Hepatocyte (in vitro differentiated cells): ENCODE results near the gene INPP5B. TPM values are rescaled to one million over a fixed set of nuclear protein-coding genes. Genes with fewer than 3 reads are reported as not detected.

Source experiments
- DNase-seq: peaks from one replicate; pipeline ENCODE4 v3.0.0-alpha.2; 2016; ENCODE audit warnings: low spot score
- H2AFZ ChIP-seq: fragments of 200-600 bp; sonication (generic); 2 replicates; pipeline ENCODE4 v1.6.0; 2016; ENCODE audit warnings: antibody characterized with exemption, mild to moderate bottlenecking
- H3K27ac ChIP-seq: fragments of 200-600 bp; sonication (generic); 2 replicates; pipeline ENCODE4 v1.5.1; 2016; ENCODE audit warnings: mild to moderate bottlenecking
- H3K27me3 ChIP-seq: fragments of 200-600 bp; sonication (generic); 2 replicates; pipeline ENCODE4 v1.6.1; 2016
- H3K36me3 ChIP-seq: fragments of 200-600 bp; sonication (generic); replicated peaks from 2 replicates; pipeline ENCODE4 v1.5.1; 2016; ENCODE audit warnings: low read depth; ENCODE audit not compliant: insufficient read depth
- H3K4me1 ChIP-seq: fragments of 200-600 bp; sonication (generic); 2 replicates; pipeline ENCODE4 v1.5.1; 2016; ENCODE audit warnings: mild to moderate bottlenecking, moderate library complexity; ENCODE audit not compliant: insufficient read depth
- H3K4me2 ChIP-seq: fragments of 200-600 bp; sonication (generic); 2 replicates; pipeline ENCODE4 v1.6.0; 2016
- H3K4me3 ChIP-seq: fragments of 200-600 bp; sonication (generic); 2 replicates; pipeline ENCODE4 v1.5.1; 2016; ENCODE audit warnings: mild to moderate bottlenecking
- H3K79me2 ChIP-seq: fragments of 200-600 bp; sonication (generic); 2 replicates; pipeline ENCODE4 v1.6.0; 2017; ENCODE audit warnings: mild to moderate bottlenecking
- H3K9me2 ChIP-seq: fragments of 200-600 bp; sonication (generic); replicated peaks from 2 replicates; pipeline ENCODE4 v1.6.0; 2017; ENCODE audit warnings: mild to moderate bottlenecking; ENCODE audit not compliant: insufficient read depth
- H3K9me3 ChIP-seq: fragments of 200-600 bp; sonication (generic); 2 replicates; pipeline ENCODE4 v1.5.1; 2016; ENCODE audit warnings: low read depth, mild to moderate bottlenecking
- H4K20me1 ChIP-seq: fragments of 200-600 bp; sonication (generic); 2 replicates; pipeline ENCODE4 v1.6.0; 2016; ENCODE audit warnings: mild to moderate bottlenecking; ENCODE audit not compliant: insufficient read depth, poor library complexity, severe bottlenecking
- EZH2 ChIP-seq: fragments of 200-600 bp; sonication (generic); IDR thresholded peaks from 2 replicates; pipeline ENCODE4 v1.6.1; 2016; ENCODE audit warnings: antibody characterized with exemption, mild to moderate bottlenecking, borderline replicate concordance
- EZH2phosphoT487 ChIP-seq: fragments of 200-600 bp; sonication (generic); IDR thresholded peaks from one replicate; pipeline ENCODE4 v1.6.1; 2018; ENCODE audit warnings: antibody characterized with exemption, mild to moderate bottlenecking, low read depth, moderate library complexity; ENCODE audit not compliant: unreplicated experiment, severe bottlenecking
- WGBS: methylation state at CpG from one replicate; pipeline ENCODE4 v1.1.6; 2016; ENCODE audit warnings: low lambda C conversion rate; ENCODE audit errors: missing lambda C conversion rate; 5-methylcytosine and 5-hydroxymethylcytosine counted together
- polyA plus RNA-seq: library from polyadenylated mRNA; unstranded; fragments of >200 nt; fragmentation: Nextera tagmentation; extraction: Ambion mirVana; gene quantifications from 2 replicates; pipeline ENCODE4 v1.2.1, GENCODE V29; 2016
- total RNA-seq: library from RNA; depleted of rRNA; stranded (reverse); fragments of >200 nt; gene quantifications from 2 replicates; pipeline ENCODE4 v1.2.3, GENCODE V29; 2014
- TF ChIP-seq, protein P1 (sequence below): fragments of 200-600 bp; sonication (generic); IDR thresholded peaks from 2 replicates; pipeline ENCODE4 v1.5.1; 2016; ENCODE audit warnings: antibody characterized with exemption, mild to moderate bottlenecking; ENCODE audit not compliant: poor library complexity

The INPP5B gene
- total and polyA plus RNA-seq, 2 experiments from 2014 or later: 9.3 to 18.3 TPM

DNA sequence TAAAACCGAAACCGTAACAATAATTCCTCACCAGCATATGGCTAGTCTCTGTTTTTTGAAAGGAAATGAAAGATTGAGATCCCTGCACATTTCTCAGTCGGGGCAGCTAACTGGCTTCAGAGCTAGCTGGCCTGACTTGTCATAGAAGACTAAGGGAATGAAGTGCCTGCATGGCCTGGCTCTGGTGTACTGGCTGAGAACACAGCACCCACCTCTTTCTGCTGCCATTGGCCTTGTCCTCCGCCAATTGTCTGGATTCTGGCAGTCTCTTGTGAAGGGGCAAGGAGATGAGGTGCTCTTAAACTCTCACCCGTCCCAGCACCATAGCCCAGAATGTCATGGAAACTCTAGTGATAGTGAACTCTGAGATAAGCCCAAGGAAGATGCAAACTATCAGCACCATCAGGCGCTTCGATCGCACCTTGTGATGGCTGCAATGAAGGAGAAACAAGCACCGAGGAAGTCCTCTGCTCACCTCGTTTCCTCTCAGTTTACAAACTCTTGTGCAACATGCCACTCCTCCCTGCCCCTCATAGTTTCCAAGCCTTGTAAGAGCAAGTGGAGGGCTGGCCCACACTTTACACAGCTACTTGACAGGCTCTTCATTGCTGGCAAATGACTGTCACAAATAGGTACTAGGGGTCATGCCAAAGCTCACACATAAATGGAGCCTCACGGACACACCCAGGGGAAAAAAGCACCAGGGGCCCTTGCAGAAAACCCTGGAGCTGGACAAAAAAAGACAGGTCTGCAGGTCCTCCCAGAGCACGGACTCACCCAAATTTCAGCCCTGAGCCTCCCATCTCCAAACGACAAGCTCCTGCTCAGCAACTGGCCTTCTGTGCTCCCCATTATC lies 16.4 kb downstream of the INPP5B start:
- H3K4me2 ChIP-seq: peak overlapping the region; percentile 78
- H3K9me2 ChIP-seq: no peaks in the 10 kb centered on the region
- TF ChIP-seq, protein P1, sequence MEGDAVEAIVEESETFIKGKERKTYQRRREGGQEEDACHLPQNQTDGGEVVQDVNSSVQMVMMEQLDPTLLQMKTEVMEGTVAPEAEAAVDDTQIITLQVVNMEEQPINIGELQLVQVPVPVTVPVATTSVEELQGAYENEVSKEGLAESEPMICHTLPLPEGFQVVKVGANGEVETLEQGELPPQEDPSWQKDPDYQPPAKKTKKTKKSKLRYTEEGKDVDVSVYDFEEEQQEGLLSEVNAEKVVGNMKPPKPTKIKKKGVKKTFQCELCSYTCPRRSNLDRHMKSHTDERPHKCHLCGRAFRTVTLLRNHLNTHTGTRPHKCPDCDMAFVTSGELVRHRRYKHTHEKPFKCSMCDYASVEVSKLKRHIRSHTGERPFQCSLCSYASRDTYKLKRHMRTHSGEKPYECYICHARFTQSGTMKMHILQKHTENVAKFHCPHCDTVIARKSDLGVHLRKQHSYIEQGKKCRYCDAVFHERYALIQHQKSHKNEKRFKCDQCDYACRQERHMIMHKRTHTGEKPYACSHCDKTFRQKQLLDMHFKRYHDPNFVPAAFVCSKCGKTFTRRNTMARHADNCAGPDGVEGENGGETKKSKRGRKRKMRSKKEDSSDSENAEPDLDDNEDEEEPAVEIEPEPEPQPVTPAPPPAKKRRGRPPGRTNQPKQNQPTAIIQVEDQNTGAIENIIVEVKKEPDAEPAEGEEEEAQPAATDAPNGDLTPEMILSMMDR: no peak
- TF ChIP-seq EZH2 (no peak), EZH2phosphoT487 (no peak)
- H2AFZ ChIP-seq: no peak overlapping the region
- peak overlapping the region; percentile 44 for H3K27ac ChIP-seq
- no peaks in the 10 kb centered on the region for H3K36me3 ChIP-seq
- peak; percentile 62 for DNase-seq
- H4K20me1 ChIP-seq: no peaks in the 10 kb centered on the region
- no peaks in the 10 kb centered on the region for H3K9me3 ChIP-seq
- H3K4me3 ChIP-seq: no peak overlapping the region
- no peaks in the 10 kb centered on the region for H3K4me1 ChIP-seq
- no peaks in the 10 kb centered on the region for H3K27me3 ChIP-seq
- H3K79me2 ChIP-seq: peaks cover 37% of the 10 kb centered on the region
- 74% methylated on average over 13 of the region's 13 CpGs for WGBS

DNA sequence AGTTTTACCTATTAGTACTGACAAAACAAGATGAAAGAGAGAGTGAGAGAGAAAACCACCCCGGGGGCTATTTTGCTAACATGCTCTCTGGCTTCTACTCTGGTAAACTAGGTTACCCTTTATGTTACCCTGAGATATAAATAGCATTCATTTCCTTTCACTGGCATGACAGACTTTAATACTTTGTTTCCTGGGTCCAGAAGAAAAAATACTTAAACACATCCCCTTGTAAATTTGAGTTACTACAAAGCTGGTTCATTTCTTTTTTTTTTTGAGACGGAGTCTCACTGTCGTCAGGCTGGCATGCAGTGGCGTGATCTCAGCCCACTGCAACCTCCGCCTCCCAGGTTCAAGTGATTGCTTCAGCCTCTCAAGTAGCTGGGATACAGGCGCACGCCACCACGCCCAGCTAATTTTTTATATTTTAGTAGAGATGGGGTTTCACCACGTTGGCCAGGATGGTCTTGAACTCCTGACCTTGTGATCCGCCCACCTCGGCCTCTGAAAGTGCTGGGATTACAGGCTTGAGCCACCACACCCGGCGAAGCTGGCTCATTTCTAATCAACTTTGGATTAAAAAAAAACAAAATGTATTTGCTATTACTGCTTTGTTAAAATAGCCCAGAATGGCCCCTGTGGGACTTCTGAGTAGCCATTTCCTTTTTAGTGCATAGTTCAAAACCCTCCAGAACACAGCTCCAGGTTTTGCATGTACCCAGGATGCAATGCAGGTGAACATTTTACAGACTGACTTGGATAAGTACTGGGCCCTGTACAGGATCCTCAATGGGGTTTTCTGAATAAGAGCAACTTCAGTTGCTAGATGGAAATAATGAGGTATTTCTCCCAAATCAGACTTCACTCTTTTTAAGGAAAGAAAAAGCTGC lies 20.6 kb downstream of the INPP5B start:
- H3K27me3 ChIP-seq: no peaks in the 10 kb centered on the region
- peak overlapping the region; percentile 67 for H3K27ac ChIP-seq
- H3K9me3 ChIP-seq: no peaks in the 10 kb centered on the region
- H4K20me1 ChIP-seq: no peaks in the 10 kb centered on the region
- no peak for DNase-seq
- 77% methylated on average over 13 of the region's 13 CpGs for WGBS
- H3K36me3 ChIP-seq: no peaks in the 10 kb centered on the region
- TF ChIP-seq EZH2phosphoT487: no peak
- no peak for TF ChIP-seq EZH2
- TF ChIP-seq, protein P1: no peak
- peaks cover 52% of the 10 kb centered on the region for H3K79me2 ChIP-seq
- H2AFZ ChIP-seq: no peak overlapping the region
- no peaks in the 10 kb centered on the region for H3K9me2 ChIP-seq
- H3K4me3 ChIP-seq: no peak overlapping the region
- no peak overlapping the region for H3K4me2 ChIP-seq
- H3K4me1 ChIP-seq: no peaks in the 10 kb centered on the region

DNA sequence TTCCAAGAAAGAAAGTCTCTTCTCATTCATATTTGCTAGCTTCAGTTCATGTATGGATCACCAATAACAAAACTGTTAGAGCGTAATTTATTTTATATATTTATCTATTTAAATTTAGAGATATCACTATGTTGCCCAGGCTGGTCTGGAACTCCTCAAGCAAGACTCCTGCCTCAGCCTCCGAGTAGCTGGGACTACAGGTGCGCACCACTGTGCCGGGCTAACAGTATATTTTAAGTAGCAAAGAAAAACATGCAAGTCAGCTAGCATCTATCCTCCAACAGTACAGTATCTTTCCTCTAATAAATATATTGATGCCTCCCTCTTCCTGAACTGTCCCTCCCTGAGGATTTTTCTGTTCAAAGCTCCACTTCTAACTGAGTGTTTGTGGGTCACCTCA lies 21.5 kb downstream of the INPP5B start:
- Histone ChIP-seq H4K20me1 (no peaks in the 10 kb centered on the region), H3K79me2 (peaks cover 55% of the 10 kb centered on the region), H3K9me3 (no peaks in the 10 kb centered on the region), H3K4me2 (no peak overlapping the region), H3K36me3 (no peaks in the 10 kb centered on the region), H3K4me3 (no peak overlapping the region), H2AFZ (no peak overlapping the region), H3K9me2 (no peaks in the 10 kb centered on the region), H3K27ac (peak overlapping the region; percentile 32), H3K4me1 (no peaks in the 10 kb centered on the region), H3K27me3 (no peaks in the 10 kb centered on the region)
- DNase-seq: no peak
- TF ChIP-seq, protein P1: no peak
- TF ChIP-seq EZH2: no peak
- TF ChIP-seq EZH2phosphoT487: no peak
- 80% methylated on average over 4 of the region's 4 CpGs for WGBS
